Measurements from ENCODE around the gene RNASET2. TPM values are rescaled to one million over a fixed set of nuclear protein-coding genes. Genes with fewer than 3 reads are reported as not detected.

RNASET2 gene
- total and polyA plus RNA-seq, 2 donors (not counting 1 experiment from before 2014, with no cell fraction given): 12.9 to 18.0 TPM

DNA sequence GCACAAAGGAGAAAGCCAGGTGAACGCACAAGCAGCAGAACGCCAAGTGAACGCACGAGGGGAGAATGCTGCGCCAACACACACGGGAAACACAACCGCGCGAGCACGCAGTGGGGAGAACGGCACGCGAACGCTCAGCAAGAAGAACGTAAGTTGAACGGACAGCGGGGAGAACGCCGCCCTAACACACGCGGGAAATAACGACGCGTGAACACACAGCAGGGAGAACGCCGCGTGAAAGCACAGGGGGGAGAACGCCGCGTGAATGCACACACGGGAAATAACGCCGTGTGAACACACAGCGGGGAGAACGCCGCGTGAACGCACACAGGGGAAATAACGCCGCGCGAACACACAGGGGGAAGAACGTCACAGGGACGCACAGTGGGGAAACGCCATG is 54.7 kb downstream of the RNASET2 start:
- DNase-seq (ENCODE audit: low read depth in 2 of 2): no peak
- no peaks in the 10 kb centered on the region for H3K79me2 ChIP-seq (ENCODE audit: control insufficient read depth, insufficient read depth, low read length)
- no peaks in the 10 kb centered on the region for H3K36me3 ChIP-seq (ENCODE audit: control insufficient read depth, insufficient read depth, low read length)
- H3K4me3 ChIP-seq (replicated peaks in 1 of 4; ENCODE audit: control extremely low read depth in 1 of 4, insufficient read depth in 1 of 4, low read depth in 3 of 4, low read length in 4 of 4): no peak overlapping the region
- H4K20me1 ChIP-seq (ENCODE audit: control insufficient read depth, extremely low read depth, insufficient read depth, low read length): no peaks in the 10 kb centered on the region
- H3K9ac ChIP-seq (ENCODE audit: insufficient read depth, low read length): no peak overlapping the region
- TF ChIP-seq EZH2 (IDR thresholded peaks at IDR 0.05; ENCODE audit: low read length, missing control alignments): no peak
- TF ChIP-seq CTCF (conservative IDR thresholded peaks at IDR 0.05 in 1 of 2, IDR thresholded peaks at IDR 0.05 in 1 of 2; ENCODE audit: low read depth in 1 of 2, low read length in 2 of 2): no peak
- H2AFZ ChIP-seq (ENCODE audit: low read length): no peak overlapping the region
- H3K27ac ChIP-seq (ENCODE audit: insufficient read depth, low read length): no peak overlapping the region
- no peak overlapping the region for H3K4me2 ChIP-seq (ENCODE audit: extremely low read depth, insufficient read depth, low read length)
- H3K9me3 ChIP-seq (ENCODE audit: control insufficient read depth, insufficient read depth, low read depth, low read length): no peaks in the 10 kb centered on the region
- H3K4me1 ChIP-seq (ENCODE audit: control insufficient read depth, extremely low read depth, insufficient read depth, low read length): no peaks in the 10 kb centered on the region
- no peaks in the 10 kb centered on the region for H3K27me3 ChIP-seq (ENCODE audit: control insufficient read depth, insufficient read depth, low read length)

DNA sequence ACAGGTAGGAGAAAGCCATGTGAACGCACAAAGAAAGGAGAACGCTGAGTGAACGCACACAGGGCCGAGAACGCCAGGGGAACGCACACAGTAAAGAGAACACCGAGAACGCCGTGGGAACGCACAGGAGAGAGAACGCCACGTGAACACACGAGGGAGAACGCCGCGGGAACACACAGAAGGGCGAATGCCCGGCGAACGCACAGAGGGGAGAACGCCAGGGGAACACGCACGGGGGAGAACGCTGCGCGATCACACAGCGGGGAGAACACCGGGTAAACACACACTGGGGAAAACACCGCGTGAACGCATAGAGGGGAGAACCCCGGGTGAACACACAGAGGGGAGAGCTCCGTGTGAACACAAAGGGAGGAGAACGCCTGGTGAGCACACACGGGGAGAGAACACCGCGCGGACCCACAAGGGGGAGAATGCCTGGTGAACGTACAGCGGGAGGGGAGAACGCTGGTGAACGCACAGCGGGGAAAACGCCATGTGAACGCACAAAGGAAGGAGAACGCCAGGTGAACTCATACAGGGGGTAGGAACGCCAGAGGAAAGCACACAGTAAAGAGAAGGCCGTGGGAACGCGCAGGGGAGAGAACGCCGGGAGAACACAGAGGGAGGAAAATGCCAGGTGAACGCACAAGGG is 55.3 kb downstream of the RNASET2 start:
- H3K4me1 ChIP-seq (ENCODE audit: control insufficient read depth, extremely low read depth, insufficient read depth, low read length): no peaks in the 10 kb centered on the region
- H3K27ac ChIP-seq (ENCODE audit: insufficient read depth, low read length): no peak overlapping the region
- H3K4me3 ChIP-seq (replicated peaks in 1 of 4; ENCODE audit: control extremely low read depth in 1 of 4, insufficient read depth in 1 of 4, low read depth in 3 of 4, low read length in 4 of 4): no peak overlapping the region
- H3K4me2 ChIP-seq (ENCODE audit: extremely low read depth, insufficient read depth, low read length): no peak overlapping the region
- no peak overlapping the region for H3K9ac ChIP-seq (ENCODE audit: insufficient read depth, low read length)
- H2AFZ ChIP-seq (ENCODE audit: low read length): no peak overlapping the region
- no peak for DNase-seq (ENCODE audit: low read depth in 2 of 2)
- no peaks in the 10 kb centered on the region for H3K27me3 ChIP-seq (ENCODE audit: control insufficient read depth, insufficient read depth, low read length)
- H3K9me3 ChIP-seq (ENCODE audit: control insufficient read depth, insufficient read depth, low read depth, low read length): no peaks in the 10 kb centered on the region
- TF ChIP-seq EZH2 (IDR thresholded peaks at IDR 0.05; ENCODE audit: low read length, missing control alignments) (no peak), CTCF (conservative IDR thresholded peaks at IDR 0.05 in 1 of 2, IDR thresholded peaks at IDR 0.05 in 1 of 2; ENCODE audit: low read depth in 1 of 2, low read length in 2 of 2) (no peak)
- H3K36me3 ChIP-seq (ENCODE audit: control insufficient read depth, insufficient read depth, low read length): no peaks in the 10 kb centered on the region
- H3K79me2 ChIP-seq (ENCODE audit: control insufficient read depth, insufficient read depth, low read length): no peaks in the 10 kb centered on the region
- H4K20me1 ChIP-seq (ENCODE audit: control insufficient read depth, extremely low read depth, insufficient read depth, low read length): no peaks in the 10 kb centered on the region

DNA sequence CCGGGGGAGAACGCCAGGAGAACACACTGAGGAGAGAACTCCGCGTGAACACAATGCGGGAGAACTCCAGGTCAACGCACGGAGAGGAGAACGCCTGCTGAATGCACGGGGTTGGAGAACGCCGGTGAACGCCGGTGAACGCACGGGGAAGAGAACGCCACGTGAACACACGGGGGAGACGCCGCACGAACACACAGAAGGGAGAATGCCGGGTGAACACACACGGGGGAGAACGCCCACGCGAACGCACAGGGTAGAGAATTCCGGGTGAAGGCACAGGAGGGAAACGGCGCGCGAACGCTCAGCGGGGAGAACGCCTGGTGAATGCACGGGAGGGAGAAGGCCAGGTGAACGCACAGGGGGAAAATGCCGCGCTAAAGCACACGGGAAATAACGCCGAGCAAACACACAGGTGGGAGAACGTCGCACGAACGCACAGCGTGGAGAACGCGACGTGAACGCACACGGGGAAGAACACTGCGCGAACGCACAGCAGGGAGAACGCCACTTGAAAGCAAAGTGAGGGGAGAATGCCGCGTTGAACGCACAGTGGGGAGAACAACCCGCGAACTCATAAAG is 56.1 kb downstream of the RNASET2 start:
- Histone ChIP-seq H3K79me2 (ENCODE audit: control insufficient read depth, insufficient read depth, low read length) (no peaks in the 10 kb centered on the region), H3K36me3 (ENCODE audit: control insufficient read depth, insufficient read depth, low read length) (no peaks in the 10 kb centered on the region), H4K20me1 (ENCODE audit: control insufficient read depth, extremely low read depth, insufficient read depth, low read length) (no peaks in the 10 kb centered on the region), H3K4me1 (ENCODE audit: control insufficient read depth, extremely low read depth, insufficient read depth, low read length) (no peaks in the 10 kb centered on the region), H2AFZ (ENCODE audit: low read length) (no peak overlapping the region), H3K4me2 (ENCODE audit: extremely low read depth, insufficient read depth, low read length) (no peak overlapping the region), H3K9me3 (ENCODE audit: control insufficient read depth, insufficient read depth, low read depth, low read length) (no peaks in the 10 kb centered on the region), H3K4me3 (replicated peaks in 1 of 4; ENCODE audit: control extremely low read depth in 1 of 4, insufficient read depth in 1 of 4, low read depth in 3 of 4, low read length in 4 of 4) (no peak overlapping the region), H3K9ac (ENCODE audit: insufficient read depth, low read length) (no peak overlapping the region), H3K27me3 (ENCODE audit: control insufficient read depth, insufficient read depth, low read length) (no peaks in the 10 kb centered on the region), H3K27ac (ENCODE audit: insufficient read depth, low read length) (no peak overlapping the region)
- DNase-seq (ENCODE audit: low read depth in 2 of 2): no peak
- TF ChIP-seq CTCF (conservative IDR thresholded peaks at IDR 0.05 in 1 of 2, IDR thresholded peaks at IDR 0.05 in 1 of 2; ENCODE audit: low read depth in 1 of 2, low read length in 2 of 2) (no peak), EZH2 (IDR thresholded peaks at IDR 0.05; ENCODE audit: low read length, missing control alignments) (no peak)
